Measurements from ENCODE around the gene EXOC3. TPM values are rescaled to one million over a fixed set of nuclear protein-coding genes. Genes with fewer than 3 reads are reported as not detected.
A peak's percentile ranks its signal among the peaks of the same experiment; 100 is the strongest.
"Not testable (repeated sequence)": the region's sequence is repeated elsewhere in the genome, so short reads cannot be mapped to it uniquely, and the experiment has no call there.

Gene EXOC3
- total and polyA plus RNA-seq, 2 of the 8 experiments (the other 6 are each of a cell fraction or from before 2014, with no cell fraction given): 14.4 to 30.0 TPM

- not testable (repeated sequence) for H3K56ac ChIP-seq (replicated peaks; ENCODE audit: insufficient read length, low read depth, low read length); H2BK12ac ChIP-seq (ENCODE audit: low read depth, low read length); H3K27ac ChIP-seq (ENCODE audit: low read depth, low read length); FAIRE-seq; H4K91ac ChIP-seq (replicated peaks; ENCODE audit: insufficient read length, low read length); H3K36me3 ChIP-seq (ENCODE audit: control insufficient read depth in 2 of 4, insufficient read depth in 4 of 4, low read length in 3 of 4); H2AK5ac ChIP-seq (ENCODE audit: low read depth, low read length); H3K79me2 ChIP-seq (ENCODE audit: control insufficient read depth in 1 of 2, insufficient read depth in 2 of 2, low read length in 2 of 2); H2BK20ac ChIP-seq (ENCODE audit: low read length); H2AFZ ChIP-seq (ENCODE audit: low read length); H3K9me3 ChIP-seq (ENCODE audit: insufficient read depth in 2 of 2, low read depth in 1 of 2, low read length in 1 of 2); H3K79me1 ChIP-seq (ENCODE audit: low read depth, low read length); H4K5ac ChIP-seq (ENCODE audit: insufficient read length, low read depth, low read length); H3K14ac ChIP-seq (ENCODE audit: insufficient read length); H2BK15ac ChIP-seq (ENCODE audit: low read length); H3K18ac ChIP-seq (ENCODE audit: extremely low read depth, low read length); H3K23ac ChIP-seq (ENCODE audit: insufficient read length); H2BK120ac ChIP-seq (replicated peaks; ENCODE audit: low read depth, low read length); H4K8ac ChIP-seq (ENCODE audit: extremely low read depth, insufficient read depth, low read length); H3K9ac ChIP-seq (replicated peaks in 1 of 4; ENCODE audit: extremely low read depth in 1 of 4, low read depth in 3 of 4, low read length in 3 of 4); DNase-seq (ENCODE audit: low read depth in 1 of 2, low spot score in 2 of 2); H2BK5ac ChIP-seq (ENCODE audit: low read depth, low read length); H3K4ac ChIP-seq (replicated peaks; ENCODE audit: insufficient read length, low read depth, low read length)
- TF ChIP-seq SUZ12 (IDR thresholded peaks at IDR 0.05; ENCODE audit: low read length): peak; percentile 58; the same call in 1 of the 2 replicates
- no CpG with 5 or more reads among the region's 50 CpGs for WGBS, 2 experiments (ENCODE audit: extremely low coverage in 1 of 2, insufficient coverage in 1 of 2, insufficient read length in 1 of 2, insufficient replicate concordance in 2 of 2, low coverage in 1 of 2, low lambda C conversion rate in 2 of 2, missing lambda C conversion rate in 1 of 2)
- CTCF ChIA-PET (ENCODE audit: partially characterized antibody): interaction anchor here (1.2 to 1.4 kb wide), 2 partner anchors 29 to 49 kb away, joined by 3 to 7 read pairs; no protein-coding TSS in a partner anchor
- H3K4me3 ChIP-seq (ENCODE audit: extremely low read depth in 1 of 4, insufficient read depth in 2 of 4, low read depth in 3 of 4, low read length in 4 of 4): peak overlapping the region; percentile 63 to 76 (median 64)
- H4K20me1 ChIP-seq (replicated peaks in 1 of 2; ENCODE audit: control insufficient read depth in 1 of 2, insufficient read depth in 2 of 2, low read length in 2 of 2): peaks cover 4 to 23% of the 10 kb centered on the region in 2 experiments
- peaks cover 13 to 35% (median 28%) of the 10 kb centered on the region in 4 experiments for H3K27me3 ChIP-seq (replicated peaks in 1 of 4; ENCODE audit: control insufficient read depth in 3 of 4, extremely low read depth in 1 of 4, insufficient read depth in 3 of 4, low read length in 3 of 4)
- H3K4me1 ChIP-seq (replicated peaks in 1 of 4; ENCODE audit: control insufficient read depth in 3 of 4, insufficient read depth in 4 of 4, low read length in 3 of 4): peaks cover 0 to 11% (median 6%) of the 10 kb centered on the region in 4 experiments; a peak in 4 of 7 replicates
- POLR2A ChIA-PET (ENCODE audit: partially characterized antibody): interaction anchor here (0.9 to 2.0 kb wide), 6 partner anchors 14 to 59 kb away, joined by 3 to 5 read pairs (median 4); no protein-coding TSS in a partner anchor
- H3K23me2 ChIP-seq (ENCODE audit: low read depth, low read length): peaks cover 15% of the 10 kb centered on the region; the same call in 1 of the 2 replicates
- H3K4me2 ChIP-seq (ENCODE audit: insufficient read depth in 1 of 2, low read depth in 2 of 2, low read length in 2 of 2): peak overlapping the region; percentile 44 to 98
Observed at GRCh38 chr5:474232-474839, 31.4 kb downstream of the EXOC3 start.
